T-helper 9 cell (primary cell): ENCODE measurements around the gene S100A9.
"Not testable (repeated sequence)": the region's sequence is repeated elsewhere in the genome, so short reads cannot be mapped to it uniquely, and the experiment has no call there.

Experiments used
- DNase-seq: peaks from one replicate; pipeline ENCODE4 v3.0.0-alpha.2; 2020
- total RNA-seq, 2 donors: gene quantifications; one replicate each; lab custom pipeline; 2026; lab: John Stamatoyannopoulos, UW

The S100A9 gene
- 0.35 to 0.48 reads per million in 2 donors for total RNA-seq

- DNase-seq, result no peak
These were observed at the start of gene S100A9 for GRCh38 chr1:153357853-153358690. S100A9 (plus strand) TSS chr1:153357854; CDS start chr1:153358284, 430 bp downstream.

DNA sequence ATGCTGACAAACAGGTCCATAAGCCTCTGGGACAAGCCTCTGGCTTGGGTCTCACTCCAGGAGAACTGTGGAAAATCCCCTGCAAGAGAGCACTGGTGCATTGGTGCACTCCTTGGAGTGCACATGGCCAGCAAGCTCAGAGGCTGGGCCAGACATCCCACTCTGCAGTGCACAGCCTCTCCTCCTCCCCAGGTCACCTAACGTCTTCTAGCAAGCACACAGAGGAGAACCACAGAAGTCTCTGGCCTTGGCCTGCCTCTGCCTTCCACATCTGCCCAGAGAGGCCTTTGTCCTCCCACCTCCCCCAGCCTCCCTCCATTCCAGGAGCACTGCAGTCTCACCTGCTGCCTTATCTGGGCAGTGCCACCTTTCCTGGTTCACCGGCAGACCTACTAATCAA, 49.1 kb upstream of the S100A9 start:
- DNase-seq, result no peak

GRCh38 chr1:153309441-153309840, 48.2 kb upstream of the S100A9 start:
- DNase-seq, result no peak

DNA sequence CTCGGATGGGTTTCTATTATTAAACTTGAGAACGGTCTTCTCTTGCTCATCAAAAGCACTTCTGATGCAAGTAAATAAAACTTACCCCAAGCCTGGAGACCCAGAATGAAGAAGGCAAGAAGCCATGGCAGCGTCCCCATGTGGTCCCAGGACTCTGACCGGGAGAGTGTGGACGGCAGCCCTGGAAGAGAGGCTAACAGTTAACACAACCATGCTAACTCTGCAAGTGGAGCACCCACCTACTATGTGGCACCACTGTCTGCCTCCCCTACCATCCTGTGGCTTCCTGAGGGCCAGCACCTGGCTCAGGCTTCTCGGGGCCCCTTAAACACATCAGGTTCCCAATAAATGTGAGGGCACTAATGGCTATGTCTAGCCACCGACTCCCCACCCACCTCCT, 47.1 kb upstream of the S100A9 start:
- DNase-seq, result no peak

GRCh38 chr1:153312570-153313186, 45.0 kb upstream of the S100A9 start, which contains the start of gene PGLYRP3:
PGLYRP3 (minus strand) TSS chr1:153312952; CDS start chr1:153310665, 2,287 bp downstream.
- no peak for DNase-seq

GRCh38 chr1:153313288-153313687, 44.4 kb upstream of the S100A9 start:
- no peak for DNase-seq

DNA sequence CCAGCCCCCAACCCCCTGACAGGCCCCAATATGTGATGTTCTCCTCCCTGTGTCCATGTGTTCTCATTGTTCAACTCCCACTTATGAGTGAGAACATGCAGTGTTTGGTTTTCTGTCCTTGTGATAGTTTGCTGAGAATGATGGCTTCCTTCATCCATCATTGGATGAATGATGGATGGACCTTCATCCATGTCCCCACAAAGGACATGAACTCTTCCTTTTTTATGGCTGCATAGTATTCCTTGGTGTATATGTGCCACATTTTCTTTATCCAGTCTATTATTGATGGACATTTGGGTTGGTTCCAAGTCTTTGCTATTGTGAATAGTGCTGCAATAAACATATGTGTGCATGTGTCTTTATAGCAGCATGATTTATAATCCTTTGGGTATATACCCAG, 43.3 kb upstream of the S100A9 start:
- not testable (repeated sequence) for DNase-seq

DNA sequence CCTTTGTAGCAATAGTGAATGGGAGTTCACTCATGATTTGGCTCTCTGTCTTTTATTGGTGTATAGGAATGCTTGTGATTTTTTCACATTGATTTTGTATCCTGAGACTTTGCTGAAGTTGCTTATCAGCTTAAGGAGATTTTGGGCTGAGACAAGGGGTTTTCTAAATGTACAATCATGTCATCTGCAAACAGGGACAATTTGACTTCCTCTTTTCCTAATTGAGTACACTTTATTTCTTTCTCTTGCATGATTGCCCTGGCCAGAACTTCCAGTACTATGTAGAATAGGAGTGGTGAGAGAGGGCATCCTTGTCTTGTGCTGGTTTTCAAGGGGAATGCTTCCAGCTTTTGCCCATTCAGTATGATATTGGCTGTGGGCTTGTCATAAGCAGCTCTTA, 41.6 kb upstream of the S100A9 start:
- DNase-seq, result not testable (repeated sequence)

DNA sequence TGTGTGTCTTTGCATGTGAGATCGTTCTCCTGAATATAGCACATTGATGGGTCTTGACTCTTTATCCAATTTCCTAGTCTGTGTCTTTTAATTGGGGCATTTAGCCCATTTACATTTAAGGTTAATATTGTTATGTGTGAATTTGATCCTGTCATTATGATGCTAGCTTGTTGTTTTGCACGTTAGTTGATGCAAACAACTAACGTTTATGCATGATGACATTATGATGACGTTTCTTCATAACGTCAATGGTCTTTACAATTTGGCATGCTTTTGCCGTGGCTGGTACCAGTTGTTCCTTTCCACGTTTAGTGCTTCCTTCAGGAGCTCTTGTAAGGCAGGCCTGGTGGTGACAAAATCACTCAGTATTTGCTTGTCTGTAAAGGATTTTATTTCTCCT, 39.5 kb upstream of the S100A9 start:
- not testable (repeated sequence) for DNase-seq

DNA sequence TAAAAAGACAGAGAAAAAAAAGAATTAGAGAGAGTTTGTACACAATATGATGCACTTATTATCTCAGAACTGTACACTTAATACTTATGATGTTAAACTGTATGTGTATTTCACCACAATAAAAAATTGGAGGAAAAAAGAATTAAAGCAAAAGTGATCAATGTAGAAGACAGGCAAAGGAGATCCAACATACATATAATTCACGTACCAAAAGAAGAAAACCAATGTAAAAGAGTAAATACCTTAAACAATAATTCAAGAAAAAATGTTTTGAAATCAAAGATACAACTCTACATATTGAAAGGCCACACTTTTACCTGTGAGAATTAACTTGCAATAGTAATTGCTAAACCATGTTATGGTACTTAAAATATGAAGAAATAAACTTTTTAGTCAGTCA, 35.1 kb upstream of the S100A9 start:
- DNase-seq, result no peak

- no peak for DNase-seq
These were observed 32.7 kb upstream of the S100A9 start for GRCh38 chr1:153324912-153325311.

GRCh38 chr1:153333902-153334301, 23.8 kb upstream of the S100A9 start:
- DNase-seq, result no peak

GRCh38 chr1:153336650-153337049, 21.0 kb upstream of the S100A9 start:
- DNase-seq, result no peak

DNA sequence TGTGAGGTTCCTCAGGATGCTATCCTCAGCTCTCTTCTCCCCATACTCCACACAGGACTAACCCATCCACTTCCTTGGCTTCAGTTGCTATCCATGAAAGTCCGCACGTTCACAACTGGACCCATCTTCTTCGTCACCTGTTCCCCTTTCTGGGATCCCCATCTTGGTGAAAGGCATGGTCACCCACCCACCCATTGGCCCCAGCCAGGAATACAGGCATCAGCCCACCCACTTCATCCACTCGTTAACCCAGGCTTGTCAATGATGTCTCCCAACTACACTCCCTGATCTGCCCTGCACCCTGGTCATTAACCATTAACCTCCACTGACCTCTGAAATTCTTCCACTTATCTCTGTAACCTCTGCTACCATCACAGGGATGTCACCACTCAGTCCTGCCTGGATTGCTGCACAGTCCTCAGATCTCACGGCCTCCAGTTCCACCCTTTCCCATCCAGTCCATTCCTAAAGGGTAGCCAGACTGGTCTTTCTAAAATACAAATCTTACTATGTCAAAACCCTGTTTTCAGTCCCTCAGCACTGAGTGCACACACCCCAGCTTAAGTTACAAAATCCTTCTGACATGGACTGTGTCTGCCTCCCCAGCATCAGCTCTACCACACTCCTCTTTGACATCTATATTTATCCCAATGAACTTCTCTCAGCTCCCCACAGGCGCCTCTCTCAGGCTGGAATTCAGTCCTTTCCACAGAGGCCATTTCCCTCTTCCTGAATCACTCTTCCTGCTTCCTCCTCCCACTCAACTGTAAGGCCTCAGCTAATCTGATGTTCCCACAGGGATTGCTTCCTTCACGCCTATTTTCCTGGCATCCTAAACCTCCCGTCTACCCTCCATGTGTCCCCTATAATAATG, 19.4 kb upstream of the S100A9 start:
- DNase-seq, result no peak

- DNase-seq, result no peak
These were observed 17.9 kb upstream of the S100A9 start for GRCh38 chr1:153339802-153340201.

DNA sequence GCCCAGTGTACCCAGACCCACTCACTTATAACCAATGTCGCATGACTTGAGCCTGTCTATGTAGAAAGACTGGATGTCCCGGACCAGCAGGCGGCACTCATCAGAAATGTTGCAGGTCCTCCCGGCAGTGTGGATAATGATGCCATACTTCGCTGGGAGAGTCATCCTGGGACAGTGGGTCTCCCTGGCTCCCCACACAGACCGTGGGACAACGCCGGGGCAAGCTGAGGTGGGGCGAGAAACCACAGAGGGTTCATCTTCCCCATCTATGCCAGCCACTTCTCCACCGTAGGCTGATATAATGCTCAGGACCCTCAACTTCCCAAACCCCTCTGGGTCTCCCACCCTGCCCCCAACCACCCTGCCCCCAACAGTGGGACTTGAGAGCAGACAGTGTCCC, 17.3 kb upstream of the S100A9 start:
- DNase-seq, result no peak

- DNase-seq, result no peak
These were observed 16.2 kb upstream of the S100A9 start for GRCh38 chr1:153341431-153341934.

DNA sequence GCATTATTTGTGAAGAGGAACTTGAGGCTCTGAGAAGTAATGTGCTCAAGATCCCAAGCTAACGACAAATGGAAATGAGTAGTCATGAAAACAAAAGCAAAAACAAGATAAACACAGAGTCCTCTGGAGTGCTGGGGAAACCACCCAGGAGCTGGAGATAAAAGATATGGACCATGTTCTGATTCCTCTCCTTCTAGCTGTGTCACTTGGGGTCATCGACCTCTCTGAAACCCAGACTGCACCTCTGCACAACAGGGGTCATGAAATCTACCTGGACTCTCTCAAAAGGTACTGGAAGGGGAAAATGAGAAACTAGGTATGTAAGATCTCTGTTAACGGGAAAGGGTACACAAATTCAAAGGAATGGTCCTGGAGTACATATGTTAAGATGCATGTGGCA, 15.5 kb upstream of the S100A9 start:
- DNase-seq, result no peak

- no peak for DNase-seq
These were observed 14.5 kb upstream of the S100A9 start for GRCh38 chr1:153343040-153343681.

DNA sequence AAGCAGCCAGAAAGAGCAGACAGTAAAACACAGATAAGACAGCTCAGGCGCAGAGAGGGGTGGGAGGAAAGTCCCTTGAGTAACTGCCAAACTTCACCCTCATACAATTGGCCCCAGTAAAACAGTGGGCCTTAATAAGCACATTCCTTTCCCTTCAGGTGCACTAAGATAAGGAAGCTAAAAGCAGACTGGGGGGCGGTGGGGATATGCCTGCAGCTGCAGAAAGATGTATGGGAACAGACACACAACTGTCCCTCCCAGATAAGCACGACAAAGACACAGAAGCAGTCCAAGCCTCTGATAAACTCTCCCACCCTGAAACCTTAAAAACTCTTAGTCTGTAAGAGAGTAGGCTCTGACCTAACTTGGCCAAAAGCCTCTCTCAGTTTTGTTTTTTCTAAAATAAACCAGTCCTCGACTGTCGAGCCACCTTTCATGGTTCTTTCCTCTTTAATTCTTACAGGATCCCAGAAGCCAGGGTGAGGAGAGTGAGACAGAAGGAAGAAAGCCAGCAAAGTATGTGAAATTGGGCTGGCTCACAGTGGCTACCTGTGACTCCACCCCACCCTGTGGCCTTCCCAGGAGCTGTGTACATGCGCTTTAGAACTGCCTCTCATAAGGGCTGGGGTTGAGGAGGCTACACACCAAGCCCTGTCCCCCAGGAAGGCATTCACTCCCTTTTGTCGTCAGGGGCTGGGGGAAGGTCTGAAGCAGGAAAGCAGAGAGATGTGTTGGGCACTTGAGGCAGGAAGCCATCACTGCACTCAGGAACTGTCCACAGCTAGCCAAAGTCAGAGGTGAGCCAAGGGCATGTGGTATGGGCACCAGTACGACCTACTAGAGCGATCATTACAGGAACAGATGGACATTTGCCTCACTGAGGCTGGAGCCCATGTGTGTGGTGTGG, 13.6 kb upstream of the S100A9 start:
- no peak for DNase-seq

- DNase-seq, result no peak
These were observed 13.0 kb upstream of the S100A9 start for GRCh38 chr1:153344718-153345025.
